HG02759 (cell line): ENCODE results near the gene CHRM1.
"Not testable (repeated sequence)": the region's sequence is repeated elsewhere in the genome, so short reads cannot be mapped to it uniquely, and the experiment has no call there.

Source experiments
- ATAC-seq: cut with Tn5 transposase; IDR thresholded peaks from one replicate; pipeline ENCODE4 v1.9.1; 2021; ENCODE audit warnings: mild to moderate bottlenecking, moderate library complexity; ENCODE audit not compliant: unreplicated experiment

The CHRM1 gene

GRCh38 chr11:62921201-62921572 is at the start of gene CHRM1:
TSS of gene CHRM1 (minus strand) at chr11:62921363. CDS start at chr11:62911100, 10,263 bp downstream.
- no peak for ATAC-seq

GRCh38 chr11:62965574-62965973 is 44.4 kb upstream of the CHRM1 start:
- ATAC-seq, result no peak

DNA sequence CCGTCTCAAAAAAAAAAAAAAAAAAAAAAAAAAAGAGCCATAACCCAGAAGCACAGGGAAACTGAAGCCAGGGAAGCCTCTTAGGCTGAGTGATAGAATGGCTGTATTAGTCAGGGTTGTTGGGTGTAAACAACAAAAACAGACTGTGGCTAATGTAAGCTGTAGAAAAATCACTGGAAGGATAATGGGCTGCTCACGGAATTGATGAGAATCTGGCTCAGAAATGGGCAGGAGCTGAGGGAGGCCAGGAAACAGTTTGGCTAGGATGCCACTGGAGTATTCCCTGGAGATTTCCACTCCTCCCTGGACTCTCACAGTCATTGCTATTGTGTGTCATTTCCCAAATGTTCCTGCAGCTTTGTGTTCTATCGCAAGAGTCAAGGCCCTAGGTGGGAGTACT is 41.2 kb upstream of the CHRM1 start:
- no peak for ATAC-seq

- no peak for ATAC-seq
Measured at GRCh38 chr11:62961017-62961570, 39.9 kb upstream of the CHRM1 start.

DNA sequence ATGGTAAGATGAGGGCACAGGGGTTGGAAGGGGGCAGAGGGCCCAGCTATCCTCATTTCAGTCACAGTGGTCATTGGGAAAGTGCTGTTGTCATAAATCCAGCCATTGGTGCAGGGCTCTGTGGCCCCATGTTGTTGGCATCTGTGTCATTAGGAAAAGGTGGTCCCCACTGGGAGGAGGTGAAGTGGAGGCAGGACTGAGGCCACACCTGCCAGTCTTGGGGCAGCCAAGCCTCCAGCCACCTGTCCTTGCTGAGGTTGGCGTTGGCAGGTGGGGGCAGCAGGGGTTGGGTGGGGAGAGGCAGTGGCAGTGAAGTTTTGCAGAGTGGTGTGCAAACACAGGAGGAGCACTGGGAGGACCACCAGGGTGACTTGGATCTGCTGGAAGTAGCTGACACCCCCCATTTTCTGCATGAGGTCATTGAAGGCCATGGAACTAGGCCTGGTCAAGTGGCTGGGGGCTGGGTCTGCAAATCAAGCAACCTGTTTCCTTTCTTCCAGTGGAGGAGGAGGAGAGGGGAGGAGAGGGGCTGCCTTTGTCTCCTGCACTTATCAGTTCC is 38.3 kb upstream of the CHRM1 start:
- no peak for ATAC-seq

GRCh38 chr11:62958547-62959421 is 37.6 kb upstream of the CHRM1 start:
- ATAC-seq, result no peak

GRCh38 chr11:62957147-62957546 is 36.0 kb upstream of the CHRM1 start:
- no peak for ATAC-seq

GRCh38 chr11:62954478-62954877 is 33.3 kb upstream of the CHRM1 start:
- ATAC-seq, result no peak

DNA sequence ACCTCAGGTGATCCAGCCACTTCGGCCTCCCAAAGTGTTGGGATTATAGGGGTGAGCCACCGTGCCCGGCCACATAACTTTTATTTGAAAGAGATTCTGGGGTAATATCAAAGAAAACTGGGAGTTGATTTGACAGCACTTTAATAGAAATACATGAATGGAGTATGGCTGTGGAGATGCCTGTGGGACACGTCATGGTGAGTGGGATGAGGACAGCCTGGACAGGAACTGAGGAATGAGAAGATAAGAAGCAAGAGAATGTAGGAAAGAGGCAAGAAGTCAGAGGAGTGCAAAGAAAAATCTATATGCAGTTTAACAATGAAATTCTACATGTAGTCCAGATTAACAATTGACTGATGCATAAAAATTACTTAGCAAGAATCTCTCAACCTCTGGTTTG is 32.6 kb upstream of the CHRM1 start:
- no peak for ATAC-seq

DNA sequence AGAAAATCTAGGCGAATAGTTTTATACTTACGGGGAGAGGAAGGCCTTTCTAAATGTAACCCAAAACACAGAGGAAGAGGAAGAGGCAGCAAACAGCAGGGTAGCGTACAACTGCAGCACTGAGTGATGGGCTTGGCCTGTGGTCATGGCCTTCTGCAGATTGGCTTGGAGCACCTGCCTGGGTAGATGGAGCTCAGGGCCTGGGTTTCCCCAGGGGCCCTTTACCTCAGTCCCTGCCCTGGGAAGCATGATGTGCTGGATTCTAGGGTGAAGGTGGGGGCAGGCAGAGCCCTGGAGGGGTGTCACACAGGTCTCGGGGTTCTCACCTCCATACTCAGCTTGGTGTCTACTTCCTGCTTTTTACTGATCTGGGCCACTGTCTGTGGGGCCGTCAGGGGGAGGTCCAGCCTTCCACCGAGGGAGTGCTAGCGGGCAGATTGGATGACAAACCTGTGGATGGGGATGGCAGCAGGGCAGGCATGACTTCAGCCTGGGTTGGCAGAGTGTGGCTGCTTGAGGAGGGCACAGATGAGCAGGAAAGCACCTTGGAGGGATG is 27.7 kb upstream of the CHRM1 start:
- ATAC-seq, result no peak

- not testable (repeated sequence) for ATAC-seq
Measured at GRCh38 chr11:62945538-62945937, 24.4 kb upstream of the CHRM1 start.

GRCh38 chr11:62937528-62937927 is 16.4 kb upstream of the CHRM1 start:
- ATAC-seq, result not testable (repeated sequence)

GRCh38 chr11:62934496-62934785 is 13.3 kb upstream of the CHRM1 start:
- no peak for ATAC-seq

- ATAC-seq, result no peak
Measured at GRCh38 chr11:62933750-62934495, 12.8 kb upstream of the CHRM1 start.

- ATAC-seq, result no peak
Measured at GRCh38 chr11:62933285-62933684, 12.1 kb upstream of the CHRM1 start.

DNA sequence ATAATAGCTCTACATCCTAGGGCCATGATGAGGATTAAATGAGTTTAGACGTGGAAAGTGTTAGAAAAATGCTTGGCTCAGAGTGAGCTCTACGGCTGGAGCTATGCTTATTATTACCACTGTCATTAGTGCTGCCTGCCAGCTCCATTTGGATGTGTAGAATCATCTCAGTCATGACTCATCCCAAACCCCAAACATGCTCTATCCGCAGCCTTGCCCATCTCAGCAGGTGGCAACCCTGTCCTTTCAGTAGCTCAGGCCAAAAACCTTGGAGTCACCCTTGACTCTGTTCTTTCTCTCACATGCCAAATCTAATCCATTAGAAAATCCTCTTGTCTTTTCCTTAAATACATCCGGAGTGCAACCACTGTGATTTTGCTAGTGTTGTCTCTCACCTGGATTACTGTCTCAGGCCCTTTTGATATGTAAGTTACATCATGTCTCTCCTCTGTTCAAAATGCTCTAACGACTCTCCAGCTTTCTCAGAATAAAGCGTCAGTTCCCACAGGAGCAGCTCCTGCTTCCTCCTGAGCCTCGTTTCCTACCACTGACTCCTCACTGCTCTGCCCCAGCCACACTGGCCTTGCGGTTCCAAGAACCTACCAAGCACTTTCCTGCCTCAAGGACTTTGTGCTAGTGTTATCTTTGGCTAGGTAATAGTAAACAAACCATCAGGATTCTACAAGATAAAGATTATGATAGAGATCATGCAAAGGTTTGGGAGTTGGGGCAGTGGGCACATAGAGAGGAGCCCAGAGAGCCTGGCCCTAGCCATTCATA is 10.5 kb upstream of the CHRM1 start:
- ATAC-seq, result no peak

DNA sequence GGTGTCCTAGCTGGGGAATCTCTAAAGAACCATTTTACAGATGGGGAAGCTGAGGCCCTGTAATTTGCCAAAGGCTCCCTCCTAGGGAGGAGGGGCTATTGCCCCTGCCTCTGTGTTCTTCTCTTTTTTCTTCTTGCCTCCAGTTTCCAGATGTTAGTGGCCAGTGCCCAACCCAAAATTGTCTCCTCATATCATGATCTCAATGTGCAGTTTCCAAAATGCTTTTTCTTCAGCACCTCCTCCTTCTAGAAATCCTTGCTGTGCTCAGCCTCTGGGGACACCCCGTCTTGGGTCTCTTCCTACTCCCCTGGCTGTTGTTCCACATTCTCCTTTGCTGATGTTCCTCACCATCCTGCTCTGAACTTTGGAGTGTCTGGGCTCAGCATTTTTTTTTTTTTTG is 9.5 kb upstream of the CHRM1 start:
- ATAC-seq, result no peak

DNA sequence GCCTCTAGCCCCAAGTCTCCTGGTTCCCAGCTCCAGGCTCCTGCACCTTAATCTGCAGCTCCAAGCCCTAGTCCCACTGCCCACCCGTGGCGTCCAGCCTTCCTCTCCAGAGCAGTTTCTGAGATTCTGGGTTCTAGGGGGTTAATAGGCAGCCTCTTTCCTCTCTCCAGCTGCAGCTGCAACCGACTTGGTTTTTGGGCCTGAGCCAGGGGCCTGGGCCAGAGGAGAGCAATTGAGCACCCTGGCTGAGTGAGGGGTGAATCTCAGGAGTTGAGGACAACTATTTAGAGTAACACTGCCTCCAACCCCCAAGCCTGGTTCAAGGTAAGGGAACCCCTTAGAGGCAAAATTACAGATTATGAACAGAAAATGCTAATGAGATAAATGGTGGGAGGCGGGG is 9.0 kb upstream of the CHRM1 start:
- ATAC-seq, result no peak

GRCh38 chr11:62928011-62928410 is 6.8 kb upstream of the CHRM1 start:
- ATAC-seq, result no peak

- ATAC-seq, result no peak
Measured at GRCh38 chr11:62926680-62927455, 5.7 kb upstream of the CHRM1 start.
